GM19395 (cell line): ENCODE measurements around the gene ASCC1.
A peak's percentile ranks its signal among the peaks of the same experiment; 100 is the strongest.
"Not testable (repeated sequence)": the region's sequence is repeated elsewhere in the genome, so short reads cannot be mapped to it uniquely, and the experiment has no call there.

Experiments
- ATAC-seq: cut with Tn5 transposase; IDR thresholded peaks from one replicate; pipeline ENCODE4 v1.9.1; 2021; ENCODE audit warnings: mild to moderate bottlenecking, moderate library complexity; ENCODE audit not compliant: unreplicated experiment

The ASCC1 gene

DNA sequence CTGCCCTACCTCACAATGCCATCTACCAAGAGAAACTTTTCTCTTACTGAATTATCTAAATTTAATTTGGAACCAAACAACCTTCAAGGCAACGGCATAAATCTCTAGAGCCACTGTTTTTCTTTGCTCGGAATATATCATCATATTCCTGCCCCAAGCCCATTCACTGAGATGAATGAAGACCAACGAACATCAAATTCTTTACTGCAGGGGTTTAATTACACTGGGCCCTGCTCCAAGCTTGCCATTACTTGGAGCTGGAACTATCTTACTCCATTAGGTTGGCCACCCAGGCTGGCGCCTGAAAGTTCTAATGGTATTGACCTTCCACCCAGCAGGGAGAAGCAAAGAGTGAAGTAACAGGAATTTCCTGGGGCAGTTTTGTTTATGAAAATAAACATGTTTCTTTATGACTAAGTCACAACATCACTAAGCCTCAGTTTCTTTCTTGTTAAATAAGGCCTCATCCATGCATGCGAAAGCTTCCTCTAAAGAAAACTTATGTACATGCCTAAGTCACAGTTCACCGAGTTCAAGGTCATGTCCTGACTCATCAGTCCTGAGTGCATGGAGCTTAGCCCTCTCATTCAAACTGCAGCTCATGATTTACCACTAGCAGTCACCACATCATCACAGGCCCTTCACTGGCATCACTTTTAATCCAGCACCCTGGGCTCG lies 42.3 kb downstream of the ASCC1 start:
- peak; percentile 70 for ATAC-seq

DNA sequence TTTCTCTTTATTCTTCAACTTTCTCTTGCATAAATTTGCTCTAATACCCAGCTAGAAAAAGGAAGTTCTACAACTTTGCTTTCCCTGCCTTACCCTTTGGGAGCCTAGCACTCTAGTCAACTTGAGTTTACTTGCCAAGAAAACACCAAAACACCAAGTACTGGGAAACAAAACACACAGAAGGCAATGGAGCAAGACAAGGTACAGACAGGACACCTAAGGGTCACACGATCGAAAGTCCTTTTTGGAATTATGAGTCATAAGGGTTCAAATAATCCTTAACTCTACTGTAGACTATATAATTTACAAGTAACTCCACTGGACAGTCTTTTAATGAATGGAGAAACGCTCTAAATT lies 42.8 kb downstream of the ASCC1 start:
- ATAC-seq, result no peak

DNA sequence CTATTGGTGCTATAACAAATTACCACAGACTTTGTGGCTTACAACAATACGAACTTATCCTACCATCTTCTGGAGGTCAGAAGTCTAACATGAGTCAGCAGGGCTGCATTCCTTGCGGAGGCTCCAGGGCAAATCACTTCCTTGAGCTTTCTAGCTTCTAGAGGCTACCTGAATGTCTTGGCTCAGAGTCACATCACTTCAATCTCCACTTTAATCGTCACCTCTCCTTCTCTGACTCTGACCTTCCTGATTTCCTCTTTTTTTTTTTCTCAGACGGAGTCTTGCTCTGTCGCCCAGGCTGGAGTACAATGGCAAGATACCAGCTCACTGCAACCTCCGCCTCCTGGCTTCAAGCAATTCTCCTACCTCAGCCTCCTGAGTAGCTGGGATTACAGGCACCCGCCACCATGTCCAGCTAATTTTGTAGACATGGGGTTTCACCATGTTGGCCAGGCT lies 44.9 kb downstream of the ASCC1 start:
- ATAC-seq, result no peak

DNA sequence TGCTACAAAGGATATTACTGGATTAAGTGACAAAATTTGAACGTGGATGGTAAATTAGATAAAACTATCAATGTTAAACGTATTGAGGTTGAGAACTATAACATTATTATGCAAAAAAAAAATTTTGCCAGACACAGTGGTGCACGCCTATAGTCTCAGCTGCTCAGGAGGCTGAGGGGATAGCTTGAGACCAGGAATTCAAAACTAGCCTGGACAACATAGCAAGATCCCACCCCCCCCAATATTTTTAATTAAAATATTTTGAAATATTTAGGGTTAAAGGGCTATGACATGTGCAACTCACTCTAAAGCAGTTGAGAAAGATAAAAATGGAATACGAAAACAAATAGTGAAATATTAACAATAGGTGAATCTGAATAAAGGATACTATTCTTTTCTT lies 45.3 kb downstream of the ASCC1 start:
- ATAC-seq, result no peak

DNA sequence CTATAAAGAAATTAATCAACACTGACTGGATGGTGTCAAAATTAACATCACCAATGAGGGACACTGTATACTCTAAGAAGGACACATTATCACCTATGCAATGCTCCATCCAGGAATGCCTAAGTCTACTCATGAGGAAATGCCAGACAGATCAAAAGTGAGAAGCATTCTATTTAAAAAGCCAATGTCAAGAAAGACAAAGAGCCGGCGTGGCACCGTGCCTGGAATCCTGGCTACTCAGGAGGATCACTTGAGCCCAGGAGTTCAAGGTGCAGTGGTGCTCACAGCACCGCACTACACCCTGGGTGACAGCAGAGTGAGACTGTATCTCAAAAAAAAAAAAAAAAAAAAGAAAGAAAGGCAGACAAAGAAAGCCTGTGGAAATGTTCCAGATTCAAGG lies 45.8 kb downstream of the ASCC1 start:
- ATAC-seq, result no peak

DNA sequence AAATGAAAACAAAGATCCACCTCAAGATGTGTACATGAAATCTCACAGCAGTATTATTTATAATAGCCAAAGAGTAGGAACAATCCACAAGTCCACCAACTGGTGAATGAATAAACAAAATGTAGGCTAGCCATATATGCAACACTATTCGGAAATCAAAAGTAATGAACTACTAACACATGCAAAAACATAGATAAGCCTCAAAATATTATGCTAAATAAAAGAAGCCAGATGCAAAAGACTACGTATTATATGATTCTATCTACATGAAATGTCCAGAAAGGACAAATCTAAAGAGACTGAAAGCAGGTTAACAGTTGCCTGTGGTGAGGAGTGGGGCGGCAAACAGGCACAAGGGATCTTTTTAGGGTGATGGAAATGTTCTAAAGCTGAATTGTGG lies 49.0 kb downstream of the ASCC1 start:
- no peak for ATAC-seq

DNA sequence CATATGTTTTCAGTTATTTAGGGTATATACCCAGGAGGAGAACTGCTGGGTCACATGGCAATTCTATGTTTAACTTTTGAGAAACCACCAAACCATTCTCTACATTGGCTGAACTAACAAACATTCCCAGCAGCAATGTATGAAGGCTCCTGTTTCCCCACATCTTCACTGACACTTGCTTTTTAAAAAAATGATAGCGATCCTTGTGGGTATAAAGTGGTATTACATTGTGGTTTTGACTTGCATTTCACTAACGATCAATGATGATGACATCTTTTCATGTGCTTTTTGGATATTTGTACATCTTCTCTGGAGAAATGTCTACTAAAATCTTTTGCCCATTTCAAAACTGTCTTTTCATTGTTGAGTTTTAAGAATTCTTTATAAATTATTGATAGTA lies 51.5 kb downstream of the ASCC1 start:
- no peak for ATAC-seq

DNA sequence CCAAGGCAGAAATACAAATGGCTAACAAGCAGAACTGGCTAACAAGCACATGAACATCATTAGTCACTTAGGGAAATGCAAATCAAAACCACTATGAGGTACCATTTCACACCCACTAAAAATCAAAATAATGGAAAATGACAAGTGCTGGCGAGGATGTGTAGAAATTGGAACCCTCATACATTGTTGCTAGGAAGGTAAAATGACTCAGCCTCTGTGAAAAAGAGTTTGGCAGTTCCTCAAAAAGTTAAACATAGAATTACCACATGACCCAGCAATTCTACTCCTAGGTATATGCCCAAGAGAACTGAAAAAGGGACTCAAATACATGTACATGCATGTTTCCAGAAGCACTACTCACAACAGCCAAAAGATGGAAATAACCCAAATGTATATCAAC lies 53.1 kb downstream of the ASCC1 start:
- ATAC-seq, result no peak

DNA sequence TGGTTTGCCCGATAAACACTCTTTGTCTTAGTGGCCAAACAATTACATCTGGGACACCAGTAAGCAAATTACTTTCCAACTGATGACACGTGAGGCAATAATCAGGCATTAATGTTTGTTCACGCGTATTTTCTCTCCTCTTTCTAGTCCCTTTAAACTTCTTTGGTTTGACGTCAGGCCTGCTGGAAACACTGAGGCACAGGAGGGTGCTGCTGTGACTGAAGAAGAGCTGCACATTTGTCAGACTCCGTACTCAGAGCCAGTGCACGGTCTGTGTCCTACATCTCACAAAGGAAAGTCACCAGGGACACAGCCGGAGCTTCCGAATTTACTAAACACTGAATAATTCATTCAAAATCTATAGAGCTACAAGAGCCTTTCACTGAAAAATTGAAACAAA lies 57.9 kb downstream of the ASCC1 start:
- ATAC-seq, result no peak

DNA sequence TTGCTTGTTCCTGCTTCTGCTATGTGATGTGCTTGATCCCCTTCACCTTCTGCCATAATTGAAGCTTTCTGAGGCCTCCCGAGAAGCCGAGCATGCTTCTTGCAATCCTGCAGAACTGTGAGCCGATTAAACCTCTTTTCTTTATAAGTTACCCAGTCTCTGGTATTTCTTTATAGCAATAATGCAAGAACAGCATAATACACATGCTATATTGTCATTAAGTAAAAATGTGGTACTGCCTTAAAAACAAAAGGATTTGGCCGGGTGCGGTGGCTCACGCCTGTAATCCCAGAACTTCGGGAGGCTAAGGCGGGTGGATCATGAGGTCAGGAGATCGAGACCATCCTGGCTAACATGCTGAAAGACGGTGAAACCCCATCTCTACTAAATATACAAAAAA lies 59.9 kb downstream of the ASCC1 start:
- ATAC-seq, result no peak

DNA sequence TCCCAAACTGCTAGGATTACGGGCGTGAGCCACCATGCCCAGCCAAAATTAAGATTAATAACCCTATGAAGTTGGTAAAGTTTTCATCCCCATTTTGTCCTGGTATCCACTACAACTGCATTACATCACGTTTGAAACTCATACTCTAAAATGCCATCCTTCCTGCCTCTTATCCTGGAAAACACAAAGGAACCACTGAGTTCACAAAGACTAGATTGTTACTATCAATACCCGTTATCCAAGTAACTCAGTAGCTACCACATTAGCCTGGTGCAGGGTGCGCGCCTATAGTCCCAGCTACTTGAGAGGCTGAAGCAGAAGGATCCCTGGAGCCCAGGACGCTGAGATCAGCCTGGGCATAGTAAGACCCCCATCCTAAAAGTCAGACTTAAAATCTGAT lies 63.8 kb downstream of the ASCC1 start:
- no peak for ATAC-seq

DNA sequence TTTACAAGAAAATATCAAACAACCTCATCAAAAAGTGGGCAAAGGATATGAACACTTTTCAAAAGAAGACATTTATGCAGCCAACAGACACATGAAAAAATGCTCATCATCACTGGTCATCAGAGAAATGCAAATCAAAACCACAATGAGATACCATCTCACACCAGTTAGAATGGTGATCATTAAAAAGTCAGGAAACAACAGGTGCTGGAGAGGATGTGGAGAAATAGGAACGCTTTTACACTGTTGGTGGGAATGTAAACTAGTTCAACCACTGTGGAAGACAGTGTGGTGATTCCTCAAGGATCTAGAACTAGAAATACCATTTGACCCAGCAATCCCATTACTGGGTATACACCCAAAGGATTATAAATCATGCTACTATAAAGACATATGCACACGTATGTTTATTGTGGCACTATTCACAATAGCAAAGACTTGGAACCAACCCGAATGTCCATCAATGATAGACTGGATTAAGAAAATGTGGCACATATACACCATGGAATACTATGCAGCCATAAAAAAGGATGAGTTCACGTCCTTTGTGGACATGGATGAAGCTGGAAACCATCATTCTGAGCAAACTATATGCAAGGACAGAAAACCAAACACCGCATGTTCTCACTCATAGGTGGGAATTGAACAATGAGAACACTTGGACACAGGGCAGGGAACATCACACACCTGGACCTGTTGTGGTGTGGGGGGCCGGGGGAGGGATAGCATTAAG lies 65.2 kb downstream of the ASCC1 start:
- ATAC-seq, result not testable (repeated sequence)

DNA sequence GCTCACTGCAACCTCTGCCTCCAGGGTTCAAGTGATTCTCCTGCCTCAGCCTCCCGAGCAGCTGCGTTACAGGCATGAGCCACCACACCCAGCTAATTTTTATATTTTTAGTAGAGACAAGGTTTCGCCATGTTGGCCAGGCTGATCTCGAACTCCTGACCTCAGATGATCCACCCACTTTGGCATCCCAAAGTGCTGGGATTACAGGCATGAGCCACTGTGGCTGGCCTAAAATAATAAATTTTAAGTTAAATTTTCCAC lies 68.8 kb downstream of the ASCC1 start:
- ATAC-seq, result not testable (repeated sequence)

DNA sequence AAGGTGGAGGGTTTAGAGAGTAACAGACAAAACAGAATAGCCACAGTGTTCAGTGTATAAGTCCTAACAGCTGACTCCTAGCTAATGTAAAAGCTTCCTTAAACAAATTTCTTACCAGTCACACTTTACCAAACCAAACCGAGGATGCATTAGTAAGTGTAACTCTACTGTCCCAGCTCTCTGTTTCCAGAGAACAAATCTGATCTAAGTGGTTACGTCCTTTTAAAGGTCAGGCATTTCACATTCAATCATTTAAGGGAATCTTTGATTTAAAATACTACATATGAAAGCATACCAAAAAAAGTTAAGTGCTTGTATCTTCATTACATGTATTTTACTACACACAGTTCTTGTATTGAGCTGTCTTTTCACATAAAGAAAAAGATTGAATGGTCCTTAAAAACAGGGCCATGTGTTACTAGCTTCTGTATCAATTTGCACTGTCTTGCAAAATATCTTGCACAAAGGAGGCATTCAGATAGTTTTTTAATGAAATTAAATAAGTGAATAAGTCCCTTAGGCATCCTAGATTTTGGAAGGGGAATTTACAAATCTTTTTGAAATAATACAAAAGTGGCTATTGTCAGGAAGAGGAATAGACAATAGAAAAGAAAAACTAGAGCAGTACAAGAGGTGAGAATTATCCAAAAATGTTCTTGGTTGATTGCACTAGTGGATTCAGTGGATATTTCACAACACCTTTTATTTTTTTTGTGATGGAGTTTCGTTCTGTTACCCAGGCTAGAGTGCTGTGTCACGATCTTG lies 69.3 kb downstream of the ASCC1 start:
- ATAC-seq, result no peak

DNA sequence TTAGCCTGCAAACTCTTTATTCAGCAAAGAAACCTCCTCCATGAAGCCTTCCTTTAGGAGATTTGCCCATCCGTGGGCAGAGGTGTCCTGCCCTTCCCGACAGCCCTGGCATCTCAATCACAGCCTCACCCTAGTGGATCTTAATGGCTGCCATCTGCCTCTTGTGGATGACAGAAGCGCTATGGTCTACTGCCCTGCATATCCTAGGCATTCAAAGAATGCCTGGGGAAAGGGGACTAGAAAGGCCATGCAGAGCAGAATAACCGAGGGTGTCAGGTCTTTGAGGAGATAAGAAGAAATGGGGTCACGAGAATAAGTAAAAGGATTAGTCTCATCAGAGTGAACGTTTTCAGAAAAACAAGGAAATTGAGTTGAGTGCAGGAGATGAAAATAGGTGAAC lies 70.0 kb downstream of the ASCC1 start:
- no peak for ATAC-seq

DNA sequence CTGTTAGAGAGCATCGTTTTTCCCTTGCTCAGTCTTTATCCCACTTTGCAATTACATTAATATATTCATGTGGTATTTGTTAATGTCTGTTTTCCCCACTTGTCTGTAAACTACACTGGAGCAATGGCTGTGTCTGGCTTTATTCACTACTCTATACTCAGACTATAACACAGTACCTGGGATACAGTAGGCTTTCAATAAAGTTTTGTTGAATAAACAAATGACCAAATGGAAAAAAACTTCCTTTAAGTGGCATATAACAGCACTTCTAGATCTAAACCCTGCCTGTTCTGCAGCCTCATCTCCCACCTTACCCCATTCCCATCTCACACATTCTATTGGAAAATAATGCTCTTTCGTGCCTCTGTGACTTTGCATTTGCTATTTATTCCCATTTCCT lies 70.4 kb downstream of the ASCC1 start:
- no peak for ATAC-seq

DNA sequence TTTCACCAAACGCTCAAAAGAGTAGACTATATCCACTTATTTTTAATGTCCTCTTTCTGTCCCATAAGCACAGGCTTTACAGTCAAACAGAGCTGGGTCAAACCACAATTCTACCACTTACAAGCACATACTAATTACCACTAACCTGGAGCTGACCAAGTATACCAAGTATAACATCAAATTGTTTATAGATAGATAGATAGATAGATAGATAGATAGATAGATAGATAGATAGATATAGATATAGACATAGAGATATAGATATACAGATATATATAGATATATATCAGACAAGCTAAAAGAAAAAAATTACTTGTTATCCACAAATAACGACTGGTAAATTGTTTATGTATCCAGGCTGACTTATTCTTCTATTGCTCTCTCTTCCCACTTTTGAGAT lies 75.2 kb downstream of the ASCC1 start:
- ATAC-seq, result no peak

DNA sequence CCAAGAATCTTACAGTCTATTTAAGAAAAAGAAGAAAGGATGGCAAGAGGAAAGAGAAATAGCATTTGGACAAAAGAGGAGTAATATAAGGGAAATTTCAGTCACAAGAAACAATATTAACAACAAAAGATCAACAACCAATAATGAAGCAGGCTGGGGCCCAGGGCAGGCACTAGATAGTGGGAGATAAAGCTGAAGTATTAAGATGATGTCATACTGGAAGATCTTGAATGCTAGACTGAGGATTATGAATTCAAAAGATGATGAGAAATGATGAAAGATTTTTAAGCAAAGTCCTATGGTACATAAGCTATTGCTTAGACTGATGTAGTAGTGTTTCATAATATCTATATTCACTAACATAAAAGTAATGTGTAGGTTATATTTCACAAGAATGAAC lies 75.9 kb downstream of the ASCC1 start:
- no peak for ATAC-seq

DNA sequence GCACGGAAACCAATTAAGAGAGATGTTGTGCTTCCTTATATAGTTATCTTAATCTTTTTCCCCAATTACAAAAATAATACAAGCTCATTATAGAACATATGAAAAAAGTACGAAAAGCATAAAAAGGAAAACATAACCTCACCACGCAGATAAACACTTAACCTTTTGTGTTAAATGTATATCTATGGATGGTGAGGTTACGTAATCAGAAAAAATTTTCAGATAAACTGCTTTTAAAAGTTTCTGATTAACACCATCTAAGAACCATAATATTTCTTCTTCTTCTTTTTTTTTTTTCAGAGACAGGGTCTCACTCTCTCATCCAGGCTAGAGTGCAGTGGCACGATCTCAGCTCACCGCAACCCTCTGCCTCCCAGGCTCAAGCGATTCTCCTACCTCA lies 78.5 kb downstream of the ASCC1 start:
- no peak for ATAC-seq

DNA sequence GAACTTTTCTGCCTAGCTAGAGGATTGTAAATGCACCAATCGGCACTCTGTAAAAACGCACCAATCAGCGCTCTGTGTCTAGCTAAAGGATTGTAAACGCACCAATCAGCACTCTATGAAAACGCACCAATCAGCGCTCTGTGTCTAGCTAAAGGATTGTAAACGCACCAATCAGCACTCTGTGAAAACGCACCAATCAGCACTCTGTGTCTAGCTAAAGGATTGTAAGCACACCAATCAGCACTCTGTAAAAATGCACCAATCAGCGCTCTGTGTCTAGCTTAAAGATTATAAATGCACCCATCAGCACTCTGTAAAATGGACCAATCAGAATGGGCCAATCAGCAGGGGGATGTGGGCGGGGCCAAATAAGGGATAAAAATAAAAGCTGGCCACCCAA lies 79.9 kb downstream of the ASCC1 start:
- not testable (repeated sequence) for ATAC-seq

DNA sequence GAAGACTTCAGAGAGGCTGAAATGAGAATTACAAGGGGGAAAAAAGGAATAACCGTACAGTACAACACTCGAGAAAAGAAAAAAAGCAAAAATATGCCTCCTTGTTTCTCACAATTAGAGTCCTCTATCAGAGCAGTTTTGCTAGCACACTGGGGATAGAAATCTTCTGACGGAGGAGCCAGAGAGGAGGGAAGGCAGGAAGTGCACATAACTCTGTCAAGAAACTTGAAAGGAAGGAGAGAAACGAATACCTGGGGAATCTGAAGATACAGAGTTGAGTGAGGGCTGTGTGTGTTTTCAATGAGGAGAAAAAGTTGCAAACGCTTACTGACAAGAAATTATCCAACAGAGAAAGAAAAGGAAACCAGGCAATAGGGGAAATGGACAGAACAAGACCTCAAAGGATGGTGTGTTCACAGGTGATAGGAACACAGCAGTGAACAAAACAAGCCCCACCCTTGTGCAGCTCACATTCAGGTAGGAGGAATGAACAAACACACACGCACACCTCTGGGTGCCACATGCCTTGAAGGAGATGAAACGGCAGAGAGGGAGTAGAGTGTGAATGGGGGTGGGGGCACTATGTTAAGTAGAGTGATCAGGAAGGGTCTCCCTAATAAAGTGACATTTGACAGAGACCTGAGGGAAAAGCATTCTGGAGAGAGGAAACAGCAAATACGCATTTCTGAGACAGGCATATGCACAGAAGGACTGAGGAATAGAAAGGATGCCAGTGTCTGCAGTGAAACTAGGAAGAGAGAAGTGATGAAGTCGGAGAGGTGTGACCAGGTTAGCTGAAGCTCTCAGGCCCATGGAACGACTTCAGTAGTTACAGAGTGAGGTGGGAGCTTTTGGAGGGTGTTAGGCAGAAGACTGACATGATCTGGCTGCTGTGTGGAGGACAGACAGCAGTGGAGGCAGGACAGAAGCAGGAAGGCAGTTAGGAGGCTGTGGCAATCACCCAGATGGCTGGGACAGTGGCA lies 81.0 kb downstream of the ASCC1 start:
- ATAC-seq, result no peak
